A549 treated with dexamethasone at 1 μM for 4 hours (cell line): Measurements from ENCODE around the gene GGTLC2. TPM values are rescaled to one million over a fixed set of nuclear protein-coding genes. Genes with fewer than 3 reads are reported as not detected.

Source experiments
- total RNA-seq: library from RNA; stranded (reverse); fragments of 200-300 nt; extraction: Qiagen RNA extraction; gene quantifications from 5 replicates; pipeline ENCODE4 v1.2.3, GENCODE V29; 2022

The GGTLC2 gene
- total RNA-seq, result not detected in 5 replicates

DNA sequence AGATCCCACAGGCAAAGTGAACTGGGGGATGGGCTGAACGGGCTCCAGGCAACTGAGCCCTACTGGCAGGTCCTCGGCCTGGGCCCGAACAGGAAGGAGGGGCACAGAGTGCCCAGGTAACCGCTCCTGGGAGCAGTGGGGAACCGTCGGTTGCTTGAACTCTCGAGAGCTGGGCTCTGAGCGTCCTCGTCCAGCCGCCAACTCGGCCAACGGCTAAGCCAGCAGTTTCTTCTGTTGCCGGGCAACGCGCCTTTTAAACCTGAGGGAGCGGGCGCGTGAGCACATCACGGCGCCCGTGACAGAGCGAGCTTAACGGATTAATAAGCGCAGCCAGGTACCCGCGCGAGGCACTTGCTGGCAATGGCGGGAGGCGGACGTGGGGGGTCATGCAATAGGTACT is at the start of gene GGTLC2:
TSS of gene GGTLC2 (plus strand) at position 301 of the 400 bp plus-strand sequence. CDS start 1,732 bp downstream, outside the sequence.

Other genes with a start within 250 kb of the GGTLC2 start
- 1.4 to 1.9 TPM (median 1.7 TPM) in 5 replicates for gene ZNF280B, start 135.9 kb upstream of the GGTLC2 start, total RNA-seq
- 2.6 to 3.5 TPM (median 3.4 TPM) in 5 replicates for gene ZNF280A, start 124.3 kb upstream of the GGTLC2 start, total RNA-seq
- gene PRAME, start 85.3 kb upstream of the GGTLC2 start, total RNA-seq, result 89.7 to 106 TPM (median 101 TPM) in 5 replicates
- gene IGLL5, start 243.2 kb downstream of the GGTLC2 start, total RNA-seq, result not detected in 5 replicates